HFFc6 (cell line): ENCODE results near the gene B3GALNT1. TPM values are rescaled to one million over a fixed set of nuclear protein-coding genes. Genes with fewer than 3 reads are reported as not detected.
A peak's percentile ranks its signal among the peaks of the same experiment; 100 is the strongest.

ENCODE experiments used
- DNase-seq: peaks from one replicate; pipeline ENCODE4 v3.0.0-alpha.2; 2018
- H3K27ac Mint-ChIP-seq: 2 replicates; pipeline ENCODE4 v1.8.0; 2020; ENCODE audit warnings: mild to moderate bottlenecking, mixed read lengths
- H3K27me3 Mint-ChIP-seq: 2 replicates; pipeline ENCODE4 v1.8.0; 2021; ENCODE audit warnings: mild to moderate bottlenecking, moderate library complexity, mixed read lengths; ENCODE audit not compliant: insufficient read depth
- H3K36me3 Mint-ChIP-seq: 2 replicates; pipeline ENCODE4 v1.8.0; 2021; ENCODE audit warnings: low read depth, mixed read lengths
- H3K4me1 Mint-ChIP-seq: 2 replicates; pipeline ENCODE4 v1.8.0; 2020; ENCODE audit warnings: low read depth, mixed read lengths
- H3K4me3 Mint-ChIP-seq: 2 replicates; pipeline ENCODE4 v1.8.0; 2020; ENCODE audit warnings: mild to moderate bottlenecking, moderate library complexity, mixed read lengths
- H3K9me3 Mint-ChIP-seq: 2 replicates; pipeline ENCODE4 v1.8.0; 2020; ENCODE audit warnings: mild to moderate bottlenecking, mixed read lengths
- CTCF ChIP-seq: fragments of 200-600 bp; sonication (generic); IDR thresholded peaks from 2 replicates; pipeline ENCODE4 v1.5.0; 2021; ENCODE audit warnings: antibody characterized with exemption, mild to moderate bottlenecking
- total RNA-seq, 6 experiments: library from RNA; stranded (reverse); fragmentation: NEBNext Ultra II Directional; extraction: Animal tissue kit (Norgen Biotek cat#: 25700); gene quantifications; 2 replicates in 1 of 6; 3 replicates in 5 of 6; pipeline ENCODE4 v1.2.3, GENCODE V29; 2021

B3GALNT1 gene
- total RNA-seq, 6 experiments from 2014 or later, result 0.37 to 3.8 (median 0.66) TPM

- DNase-seq, result no peak
- Mint-ChIP-seq H3K4me3 (no peak overlapping the region), H3K27ac (no peak overlapping the region), H3K9me3 (peaks cover 22% of the 10 kb centered on the region), H3K36me3 (peaks cover 3% of the 10 kb centered on the region; the same call in 1 of the 2 replicates), H3K4me1 (no peaks in the 10 kb centered on the region), H3K27me3 (peaks cover 1% of the 10 kb centered on the region; the same call in 1 of the 2 replicates)
- TF ChIP-seq CTCF, result no peak
Observed at GRCh38 chr3:161126495-161126894, 21.3 kb upstream of the B3GALNT1 start.

- no peaks in the 10 kb centered on the region; the same call in 1 of the 2 replicates for H3K36me3 Mint-ChIP-seq
- H3K9me3 Mint-ChIP-seq, result peaks cover 30% of the 10 kb centered on the region
- no peak for DNase-seq
- no peak overlapping the region for H3K4me3 Mint-ChIP-seq
- H3K27me3 Mint-ChIP-seq, result no peaks in the 10 kb centered on the region
- no peak for TF ChIP-seq CTCF
- H3K27ac Mint-ChIP-seq, result no peak overlapping the region
- H3K4me1 Mint-ChIP-seq, result no peaks in the 10 kb centered on the region
Observed at GRCh38 chr3:161117646-161118045, 12.5 kb upstream of the B3GALNT1 start.

DNA sequence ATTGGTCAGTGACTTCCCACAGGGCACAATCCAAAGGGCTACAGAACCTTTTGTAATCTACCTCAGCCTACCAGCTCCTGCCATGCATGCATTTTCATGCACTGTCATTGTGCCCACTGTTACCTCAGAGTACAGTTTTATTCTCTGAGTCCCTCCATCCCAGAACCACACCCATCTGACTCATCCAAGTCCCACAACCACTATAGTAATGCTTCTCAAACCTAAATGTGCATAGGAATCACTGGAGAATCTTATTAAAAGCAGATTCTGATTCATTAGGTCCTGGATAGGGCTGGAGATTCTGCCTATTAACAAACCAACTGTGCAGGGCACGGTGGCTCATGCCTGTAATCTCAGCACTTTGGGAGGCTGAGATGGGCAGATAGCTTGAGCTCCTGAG is 3.7 kb upstream of the B3GALNT1 start:
- no peak for DNase-seq
- peaks cover 3% of the 10 kb centered on the region; the same call in 1 of the 2 replicates for H3K27me3 Mint-ChIP-seq
- H3K4me1 Mint-ChIP-seq, result no peaks in the 10 kb centered on the region; the same call in 1 of the 2 replicates
- H3K27ac Mint-ChIP-seq, result no peak overlapping the region
- H3K9me3 Mint-ChIP-seq, result peaks cover under 1% of the 10 kb centered on the region; the same call in 1 of the 2 replicates
- H3K4me3 Mint-ChIP-seq, result no peak overlapping the region
- no peak for TF ChIP-seq CTCF
- no peaks in the 10 kb centered on the region for H3K36me3 Mint-ChIP-seq

DNA sequence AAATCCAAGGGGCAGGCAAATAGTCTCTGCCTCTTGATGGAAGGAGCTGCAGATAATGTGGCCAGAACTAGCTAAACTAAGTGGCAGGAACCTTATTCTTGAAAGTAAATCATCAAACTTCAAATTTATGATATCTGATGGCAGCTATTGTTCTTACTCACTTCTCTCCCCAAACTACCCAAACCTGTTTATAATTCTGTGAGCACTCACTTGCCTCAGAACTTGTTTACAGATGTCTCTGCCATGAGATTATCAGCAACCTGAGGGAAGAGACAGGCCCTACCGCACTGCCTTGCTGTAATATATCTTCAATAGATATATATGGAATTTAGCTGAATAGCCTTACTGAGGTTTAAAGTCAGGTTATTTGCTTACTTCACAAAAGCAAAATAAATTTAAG is 2.2 kb upstream of the B3GALNT1 start:
- no peak for TF ChIP-seq CTCF
- Mint-ChIP-seq H3K4me3 (no peak overlapping the region), H3K36me3 (no peaks in the 10 kb centered on the region), H3K4me1 (no peaks in the 10 kb centered on the region; the same call in 1 of the 2 replicates), H3K27me3 (peaks cover 3% of the 10 kb centered on the region; the same call in 1 of the 2 replicates), H3K9me3 (no peaks in the 10 kb centered on the region; the same call in 1 of the 2 replicates), H3K27ac (no peak overlapping the region)
- no peak for DNase-seq

DNA sequence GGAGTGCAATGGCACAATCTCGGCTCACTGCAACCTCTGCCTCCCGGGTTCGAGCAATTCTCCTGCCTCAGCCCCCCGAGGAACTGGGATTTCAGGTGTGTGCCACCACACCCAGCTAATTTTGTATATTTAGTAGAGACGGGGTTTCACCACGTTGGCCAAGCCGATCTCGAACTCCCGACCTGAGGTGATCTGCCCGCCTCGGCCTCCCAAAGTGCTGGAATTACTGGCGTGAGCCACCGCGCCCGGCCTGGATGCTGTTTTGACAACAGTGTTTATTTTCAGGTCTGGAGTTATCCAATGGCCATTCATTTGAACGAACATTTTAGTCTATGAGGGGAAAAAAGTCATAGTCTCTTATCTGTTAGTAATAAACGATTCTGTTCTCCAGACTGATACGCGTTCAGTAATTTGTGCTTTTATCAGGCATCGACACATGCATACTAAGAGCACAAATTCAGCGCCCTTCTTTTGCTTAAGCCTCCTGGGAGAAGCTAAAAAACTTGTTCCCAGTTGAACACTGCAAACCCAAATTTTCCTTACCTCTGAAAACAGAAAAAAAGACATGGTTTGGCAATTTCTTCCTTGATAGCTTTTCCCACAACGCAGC is 1.3 kb downstream of the B3GALNT1 start:
- no peak overlapping the region for H3K27ac Mint-ChIP-seq
- H3K9me3 Mint-ChIP-seq, result no peaks in the 10 kb centered on the region
- no peak for TF ChIP-seq CTCF
- H3K27me3 Mint-ChIP-seq, result peaks cover 3% of the 10 kb centered on the region; the same call in 1 of the 2 replicates
- peak overlapping the region; percentile 83; the same call in 1 of the 2 replicates for H3K4me3 Mint-ChIP-seq
- no peaks in the 10 kb centered on the region for H3K36me3 Mint-ChIP-seq
- H3K4me1 Mint-ChIP-seq, result no peaks in the 10 kb centered on the region; the same call in 1 of the 2 replicates
- DNase-seq, result no peak
